GM19324 (cell line): ENCODE results near the gene NIPSNAP3A.

Source experiments
- ATAC-seq: cut with Tn5 transposase; IDR thresholded peaks from one replicate; pipeline ENCODE4 v1.9.1; 2021; ENCODE audit warnings: mild to moderate bottlenecking, moderate library complexity; ENCODE audit not compliant: unreplicated experiment, low FRiP score

NIPSNAP3A gene

DNA sequence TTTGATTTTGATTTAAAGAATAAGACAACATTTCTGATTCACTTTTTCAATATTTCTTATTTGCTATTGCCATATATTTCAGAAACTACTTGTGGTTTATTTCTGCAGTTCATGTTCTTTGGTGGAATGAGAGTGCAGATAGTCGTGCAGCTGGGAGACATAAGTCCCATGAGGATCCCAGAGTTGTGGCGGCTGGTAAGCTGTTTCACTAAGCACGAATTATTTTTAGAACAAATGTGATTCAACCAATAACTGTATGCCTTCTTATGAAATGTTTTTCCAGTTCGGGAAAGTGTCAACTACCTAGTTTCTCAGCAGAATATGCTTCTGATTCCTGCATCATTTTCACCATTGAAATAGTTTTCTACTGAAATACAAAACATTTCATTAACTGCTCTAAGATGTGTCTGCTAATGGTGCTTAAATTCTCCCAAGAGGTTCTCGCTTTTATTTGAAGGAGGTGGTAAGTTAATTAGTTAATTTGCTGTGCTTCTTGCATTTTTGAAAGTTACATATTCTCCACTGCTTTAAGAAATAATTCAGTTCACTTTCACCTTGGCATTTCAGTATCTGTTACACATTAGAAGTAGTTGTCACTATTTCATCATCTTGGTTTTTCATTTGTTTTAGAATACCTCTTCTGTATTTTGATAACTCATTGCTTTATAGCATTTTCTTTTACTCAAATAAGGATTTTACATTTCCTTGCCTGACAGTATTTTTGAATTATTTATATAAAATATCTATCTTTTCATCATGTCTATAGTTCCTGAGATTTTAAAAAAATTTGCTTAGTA, 25.4 kb downstream of the NIPSNAP3A start:
- no peak for ATAC-seq

DNA sequence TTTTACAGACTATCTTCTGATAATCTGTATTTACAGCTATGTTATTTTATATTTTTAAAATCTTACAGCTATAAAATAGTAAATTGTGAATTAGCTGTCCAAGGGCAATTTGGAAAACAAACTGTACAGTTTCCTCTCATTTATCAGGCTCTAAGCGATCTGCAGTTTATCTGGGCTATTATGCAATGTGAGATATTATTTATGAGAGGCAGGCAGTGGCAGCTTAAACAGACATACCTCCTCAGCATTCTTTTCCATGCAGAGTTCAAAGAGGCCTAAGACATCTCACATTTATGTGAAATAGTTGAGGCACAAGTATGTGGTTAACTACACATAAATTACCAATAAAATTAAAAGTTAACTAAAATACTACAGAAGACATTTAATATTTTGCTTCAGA, 26.6 kb downstream of the NIPSNAP3A start:
- no peak for ATAC-seq

DNA sequence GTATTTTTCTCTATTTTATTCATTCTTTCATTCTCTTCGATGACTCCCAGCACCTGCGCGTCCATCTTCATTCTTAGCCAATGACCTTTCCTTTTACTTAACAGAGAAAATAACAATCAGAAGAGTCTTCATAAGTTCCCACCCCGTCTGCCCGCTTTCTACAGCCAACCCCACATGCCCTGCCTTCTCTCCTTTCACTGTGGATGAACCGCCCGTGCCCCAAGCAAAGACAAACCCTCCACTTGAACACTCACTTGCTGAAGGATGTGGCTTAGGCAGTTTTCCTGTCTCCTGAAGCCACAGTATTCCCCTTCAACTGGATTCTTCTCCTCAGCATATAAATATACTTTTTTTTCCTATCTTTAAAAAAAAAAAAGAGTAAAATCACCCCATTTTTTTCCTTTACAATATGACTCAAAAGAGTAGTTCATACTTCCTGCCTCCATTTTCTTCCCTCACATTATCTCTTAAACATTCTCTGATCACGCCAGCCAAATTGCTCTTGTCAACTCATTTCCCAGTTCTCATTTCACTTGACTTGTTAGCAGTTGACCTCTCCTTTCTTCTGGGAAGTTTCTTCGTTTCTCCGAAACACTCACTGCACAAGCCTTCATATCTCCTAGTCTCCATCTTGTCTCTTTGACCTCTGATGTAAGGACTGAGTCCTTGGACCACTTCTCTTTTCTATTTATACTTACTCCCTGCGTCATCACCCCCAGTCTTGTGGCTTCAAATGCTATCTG, 27.5 kb downstream of the NIPSNAP3A start:
- peak; percentile 85 for ATAC-seq

DNA sequence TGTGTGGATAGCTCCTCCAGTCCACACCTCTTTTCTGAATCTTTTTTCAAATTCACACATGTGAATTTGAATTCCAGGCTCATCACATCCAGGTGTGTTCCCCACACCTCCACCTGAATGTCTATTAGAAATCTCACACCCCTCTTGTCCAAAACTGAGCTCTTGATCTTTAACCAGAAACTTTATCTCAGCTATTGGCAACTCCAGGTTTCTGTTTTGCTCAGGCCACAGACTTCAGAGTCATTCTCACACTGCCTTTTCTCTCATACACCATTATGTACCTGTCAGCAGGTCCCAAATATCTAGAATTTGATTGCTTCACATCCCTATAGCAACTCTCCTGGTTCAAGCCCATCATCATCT, 28.1 kb downstream of the NIPSNAP3A start:
- ATAC-seq: peak; percentile 64

DNA sequence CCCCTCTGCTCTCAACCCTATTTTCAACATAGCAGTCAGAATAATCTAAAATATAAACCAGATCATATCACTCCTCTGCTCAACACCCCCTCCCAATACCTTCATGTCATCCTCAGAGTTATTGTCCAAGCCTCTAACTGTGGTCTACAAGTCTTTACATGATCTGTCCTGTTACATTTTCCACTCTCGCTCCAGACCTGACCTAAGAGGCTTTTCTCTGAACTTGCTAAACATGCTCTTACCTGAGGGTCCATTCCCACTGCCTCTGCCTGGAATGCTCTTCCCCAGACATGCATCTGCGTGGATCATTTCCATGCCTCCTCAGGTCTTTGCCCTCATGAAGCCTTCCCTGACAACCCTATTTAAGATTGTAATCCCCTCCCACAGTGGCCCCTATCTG, 28.5 kb downstream of the NIPSNAP3A start:
- ATAC-seq: no peak

DNA sequence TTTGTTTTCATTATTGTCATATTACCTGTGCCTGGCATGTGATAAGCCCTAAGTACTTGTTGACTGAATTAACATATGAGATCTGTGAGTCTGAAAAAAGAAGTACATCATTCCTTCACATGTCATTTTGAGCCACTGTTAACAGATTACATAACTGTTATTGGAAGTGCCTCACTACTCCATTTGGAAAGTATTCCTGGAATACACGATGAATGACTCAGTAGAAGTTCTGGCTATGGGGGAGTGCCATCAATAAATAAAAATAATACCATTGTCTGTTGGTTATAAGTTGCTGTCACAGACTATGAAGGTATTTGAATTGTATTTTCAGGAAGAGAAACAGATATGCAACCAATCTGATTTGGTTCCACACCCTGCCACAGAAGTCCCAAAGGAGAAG, 29.3 kb downstream of the NIPSNAP3A start:
- ATAC-seq: no peak

DNA sequence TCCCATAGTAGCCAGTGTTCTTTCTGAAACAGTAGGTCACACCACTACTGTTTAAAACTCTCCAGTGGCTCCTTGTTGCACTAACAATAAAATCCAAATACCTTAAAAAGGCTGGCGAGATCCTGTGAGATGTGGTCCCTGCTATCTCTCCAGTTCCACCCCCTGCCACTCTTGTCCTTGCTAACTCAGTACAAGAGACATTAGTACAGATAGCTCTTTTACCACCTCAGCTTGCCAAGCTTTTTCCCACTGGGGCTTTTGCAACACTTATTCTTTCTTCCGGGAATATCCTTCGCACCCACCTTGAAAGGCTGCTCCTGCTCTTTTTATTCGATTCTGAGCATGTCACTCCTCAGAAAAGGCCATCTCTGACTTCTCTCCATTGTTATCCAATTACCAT, 31.3 kb downstream of the NIPSNAP3A start:
- ATAC-seq: no peak

DNA sequence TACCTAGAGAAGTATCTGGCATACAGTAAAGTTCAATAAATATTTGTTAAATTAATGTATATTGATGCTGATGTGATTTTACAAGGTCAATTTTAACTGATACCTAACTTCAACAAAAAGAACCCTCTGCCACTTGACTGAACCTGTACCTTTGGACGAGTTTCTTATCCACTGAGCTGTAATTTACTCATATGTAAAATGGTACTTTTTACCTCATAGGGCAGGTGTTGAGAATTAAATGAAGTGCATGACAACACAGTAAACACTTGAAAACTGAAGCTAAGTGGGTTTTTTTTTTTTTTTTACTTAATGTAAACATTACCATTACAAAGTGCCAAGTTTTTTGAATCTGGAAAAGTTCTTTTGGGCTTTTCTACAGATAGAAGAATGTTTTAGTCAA, 31.9 kb downstream of the NIPSNAP3A start:
- ATAC-seq: no peak

DNA sequence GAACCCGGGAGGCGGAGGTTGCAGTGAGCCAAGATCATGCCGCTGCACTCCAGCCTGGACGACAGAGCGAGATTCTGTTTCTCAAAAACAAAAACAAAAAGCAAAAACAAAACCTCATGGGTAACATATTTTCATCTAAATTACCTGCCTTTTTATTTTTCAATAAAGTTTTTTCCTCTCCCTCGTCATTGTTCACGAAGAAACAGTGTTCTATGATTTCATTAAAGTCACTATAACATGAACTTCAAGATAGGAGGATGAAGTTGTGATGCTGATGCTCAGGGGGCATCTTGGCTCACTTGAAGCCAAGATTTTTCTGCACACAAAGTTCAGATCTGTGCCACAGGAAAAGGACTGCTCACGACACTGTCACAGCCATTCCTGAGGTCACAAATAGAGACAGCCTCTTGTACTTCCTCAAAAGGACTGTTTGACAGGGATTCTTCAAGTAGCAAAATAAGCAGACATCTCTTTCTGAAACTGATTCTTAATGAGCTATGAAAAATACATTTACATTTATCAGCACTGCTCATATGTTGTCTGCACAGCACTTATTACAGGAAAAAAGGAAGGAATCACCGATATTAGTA, 32.6 kb downstream of the NIPSNAP3A start:
- no peak for ATAC-seq

DNA sequence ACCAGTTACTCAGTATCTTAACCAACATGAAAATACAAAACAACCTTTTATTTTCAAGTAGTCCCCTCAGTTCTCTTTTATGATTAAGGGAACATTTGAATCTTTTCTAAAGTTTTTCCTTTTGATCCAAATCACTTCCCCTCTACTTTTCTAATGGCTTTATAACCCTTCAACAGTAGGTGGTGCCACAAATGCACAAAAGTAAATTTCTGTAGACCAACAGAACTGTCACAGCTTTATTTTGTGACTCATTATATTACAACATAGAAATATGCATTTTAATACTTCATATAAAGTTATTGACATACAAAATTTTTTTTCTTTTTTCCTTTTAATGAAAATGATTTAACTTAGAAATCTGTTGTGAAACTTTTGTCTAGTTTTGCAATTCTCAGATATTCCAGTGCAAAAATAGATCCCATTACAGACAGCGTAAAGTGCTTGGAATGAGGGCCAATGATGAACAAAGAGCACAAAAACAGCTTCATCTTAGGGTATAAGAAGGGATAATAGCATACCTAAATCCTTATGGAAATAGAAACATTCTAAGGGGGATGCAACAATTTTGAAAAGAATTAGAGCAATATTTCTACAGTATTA, 33.4 kb downstream of the NIPSNAP3A start:
- no peak for ATAC-seq

DNA sequence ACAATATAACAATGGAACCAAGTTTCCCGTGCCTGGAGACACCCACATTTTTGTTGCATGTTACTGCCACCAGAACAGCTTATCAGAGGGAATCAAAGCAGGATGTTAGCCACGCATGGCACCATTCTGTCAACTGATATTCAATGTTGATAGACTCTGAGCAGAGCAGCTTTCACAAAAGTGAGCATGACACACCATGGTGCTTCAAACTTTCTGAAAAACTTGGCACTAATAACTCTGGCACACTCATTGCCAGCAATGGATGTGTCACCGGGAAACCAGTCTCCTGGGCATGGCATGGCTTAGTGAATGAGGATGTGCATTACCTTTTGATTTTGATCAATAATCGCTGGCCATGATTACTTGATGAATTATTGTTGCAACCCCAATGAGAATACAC, 36.1 kb downstream of the NIPSNAP3A start:
- ATAC-seq: peak; percentile 11

DNA sequence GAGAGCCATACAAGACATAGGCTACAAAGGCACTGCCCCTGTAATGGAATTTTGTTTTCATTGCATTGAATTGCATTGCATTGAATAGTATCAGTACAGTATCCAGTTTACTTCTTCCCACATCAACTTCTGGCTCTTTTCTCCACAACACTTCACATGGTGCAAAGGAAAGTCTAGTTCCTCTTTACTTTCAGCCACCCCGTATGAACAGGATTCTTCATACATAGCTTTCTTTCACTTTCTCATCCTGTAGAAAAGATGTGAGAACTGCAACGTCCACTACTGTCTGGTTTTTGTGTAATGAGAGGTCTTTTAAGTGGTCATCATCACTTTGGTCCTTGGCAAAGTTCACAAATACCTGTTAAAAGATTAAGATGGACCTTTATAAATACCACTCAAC, 36.6 kb downstream of the NIPSNAP3A start:
- peak; percentile 87 for ATAC-seq

DNA sequence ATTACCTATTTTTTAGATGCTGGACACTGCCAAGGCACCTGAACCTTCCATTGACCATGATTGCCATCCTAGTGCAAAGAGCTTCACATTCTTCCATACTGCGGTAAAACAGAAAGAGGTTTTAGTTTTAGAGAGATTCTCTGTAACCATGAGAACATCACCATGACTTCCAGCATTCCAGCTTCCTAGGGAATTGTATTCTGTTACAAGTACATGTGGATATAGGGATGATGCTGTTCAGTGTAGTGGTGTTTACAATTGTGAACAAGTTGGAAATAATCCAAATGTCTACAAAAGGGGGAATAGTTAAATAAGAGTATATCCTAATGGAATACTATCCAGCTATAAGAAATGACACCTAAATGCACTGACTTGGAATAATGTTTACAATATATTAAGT, 38.8 kb downstream of the NIPSNAP3A start:
- no peak for ATAC-seq

DNA sequence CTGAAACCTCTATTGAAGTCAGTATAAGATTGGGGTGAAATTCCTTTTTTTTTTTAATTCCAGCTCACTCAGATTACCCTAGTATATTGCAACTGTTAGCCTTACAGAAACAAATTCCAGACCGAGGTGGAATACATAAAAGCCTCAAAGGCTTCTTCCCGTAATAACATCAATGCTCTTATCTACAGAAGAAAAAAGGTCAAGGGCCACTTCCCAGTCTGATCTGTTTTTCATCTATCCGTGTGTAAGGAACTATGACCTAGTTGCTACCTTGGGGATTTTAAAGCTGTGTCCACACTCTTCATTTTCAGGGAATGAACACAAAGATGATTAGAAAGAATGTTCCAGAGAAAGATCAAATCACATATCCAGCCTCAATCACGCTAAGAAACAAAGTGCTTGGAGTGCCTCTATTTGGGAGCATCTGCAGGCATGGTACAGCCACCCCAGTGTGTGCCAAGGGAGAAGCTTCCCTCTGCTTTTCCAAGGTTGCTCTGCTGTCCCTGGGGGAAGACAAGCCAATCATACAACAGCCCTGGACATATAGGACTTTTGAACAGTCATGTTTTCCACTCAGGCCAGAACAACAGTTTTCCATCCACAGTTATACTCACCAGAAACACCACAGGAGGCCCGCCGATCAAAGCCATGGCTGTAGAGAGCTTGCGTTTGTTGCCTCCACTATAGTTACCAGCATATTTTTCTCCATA, 40.0 kb downstream of the NIPSNAP3A start:
- ATAC-seq: no peak

DNA sequence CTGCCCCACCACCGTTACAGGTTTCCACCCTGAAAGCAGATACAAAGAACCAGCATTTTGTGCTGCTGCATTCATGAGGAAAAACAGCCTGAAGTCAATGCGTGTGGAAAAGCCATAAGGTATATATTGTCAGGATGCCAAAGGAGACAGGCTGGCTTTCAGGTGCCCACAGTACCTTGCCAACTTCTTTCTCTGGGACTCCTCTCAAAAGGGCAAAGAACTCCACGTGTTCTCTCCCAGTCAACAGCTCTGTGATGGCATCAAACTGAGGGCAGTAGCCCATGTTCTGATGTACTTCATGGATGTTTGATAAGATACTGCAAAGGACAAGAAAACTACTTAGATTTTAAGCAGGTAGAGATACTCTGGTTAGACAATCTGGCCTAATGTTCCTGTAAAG, 40.8 kb downstream of the NIPSNAP3A start:
- no peak for ATAC-seq

DNA sequence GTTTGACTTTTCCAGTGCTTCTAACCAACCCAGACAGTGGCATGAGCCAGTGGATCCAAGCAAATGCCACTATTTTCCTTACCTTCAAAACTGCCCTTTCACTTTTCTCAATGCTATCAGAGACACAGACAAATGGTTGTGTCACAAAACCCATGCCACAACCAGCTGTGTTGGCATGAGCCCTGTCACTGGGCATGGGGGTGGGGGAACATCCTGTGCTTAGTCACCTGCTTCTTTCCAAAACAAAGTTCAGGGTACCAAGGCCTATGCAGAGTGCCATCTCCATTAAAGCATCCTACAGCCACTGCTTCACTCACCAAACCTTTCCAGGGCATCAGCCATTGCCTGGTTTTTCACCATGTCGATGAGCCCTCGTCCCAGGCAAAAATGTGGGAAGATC, 46.6 kb downstream of the NIPSNAP3A start:
- no peak for ATAC-seq

DNA sequence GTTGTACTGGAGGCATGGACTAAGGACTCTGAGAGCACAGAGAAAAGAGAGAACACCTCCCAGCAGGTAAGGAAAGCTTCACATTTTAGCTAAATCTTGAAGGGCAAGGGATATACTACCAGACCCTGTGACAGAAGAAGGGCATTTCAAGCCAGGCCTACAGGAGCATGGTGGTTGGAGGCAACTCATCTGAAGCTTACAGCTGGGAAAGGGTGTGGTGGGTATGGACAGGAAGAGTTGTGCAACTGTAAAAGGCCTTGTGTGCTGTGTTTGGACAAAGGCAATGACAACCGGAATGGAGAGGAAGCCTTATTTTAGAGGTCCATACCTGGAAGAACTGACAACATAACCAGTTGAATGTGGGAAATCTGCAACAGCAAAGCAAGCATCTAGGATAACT, 47.6 kb downstream of the NIPSNAP3A start:
- no peak for ATAC-seq

DNA sequence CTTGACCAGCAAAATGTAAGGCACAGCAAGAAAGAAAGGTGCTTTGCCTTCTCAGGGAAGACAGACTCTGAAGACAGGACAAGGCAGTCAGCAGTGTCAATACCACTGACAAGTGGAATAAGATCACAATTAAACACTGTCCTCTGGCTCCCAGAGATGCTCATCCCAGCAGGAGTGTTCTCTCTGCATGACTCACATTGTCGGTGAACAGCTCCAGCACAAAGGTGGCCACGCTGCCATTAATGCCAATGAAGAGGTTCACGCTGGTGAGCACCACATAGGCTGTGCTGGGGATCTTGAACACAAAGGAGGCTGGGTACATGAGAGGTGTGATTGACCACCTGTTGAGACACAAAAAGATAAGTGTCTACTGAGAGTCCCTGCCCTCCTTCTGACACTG, 48.4 kb downstream of the NIPSNAP3A start:
- no peak for ATAC-seq

DNA sequence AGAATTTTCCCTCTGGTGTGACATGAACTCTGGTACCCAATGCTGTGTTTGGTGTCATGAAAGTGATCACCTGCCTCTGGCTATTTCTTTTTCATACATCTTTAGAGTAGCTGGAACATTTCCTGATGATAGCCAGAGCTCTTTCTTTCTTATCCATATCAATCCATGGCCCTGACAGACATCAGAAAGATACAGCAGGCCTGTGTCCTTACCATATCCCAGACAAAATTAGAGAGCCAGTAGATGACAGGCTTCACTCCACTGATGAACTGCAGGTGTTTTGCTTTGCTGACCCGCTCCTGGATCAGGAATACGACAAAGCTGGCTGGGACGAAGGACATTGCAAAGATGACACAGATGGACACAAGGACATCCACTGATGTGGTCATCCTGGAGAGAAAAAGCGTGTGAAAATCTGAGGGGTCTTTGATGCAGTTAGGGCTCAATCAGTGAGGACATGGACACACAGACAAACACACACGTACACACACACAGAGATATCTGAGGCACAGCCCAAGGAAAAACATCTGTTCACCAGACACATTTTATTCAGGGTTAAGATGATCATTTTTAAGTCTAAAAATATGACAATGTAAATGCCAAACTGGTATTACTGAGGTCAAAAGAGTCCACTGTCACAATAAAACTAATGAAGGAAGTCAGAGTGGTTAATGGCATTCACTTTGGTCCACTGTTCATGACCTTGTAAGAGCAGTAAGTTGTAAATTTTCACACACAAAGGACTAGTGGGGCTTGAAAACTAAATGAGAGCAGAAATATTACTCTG, 50.9 kb downstream of the NIPSNAP3A start:
- no peak for ATAC-seq
